NCI-H128 (cell line): ENCODE data around the gene GOLGA8M.
"Not testable (repeated sequence)": the region's sequence is repeated elsewhere in the genome, so short reads cannot be mapped to it uniquely, and the experiment has no call there.

ENCODE experiments used
- DNase-seq: peaks from one replicate; lab custom pipeline; 2025; ENCODE audit not compliant: unreplicated experiment; lab: John Stamatoyannopoulos, UW

The GOLGA8M gene, protein sequence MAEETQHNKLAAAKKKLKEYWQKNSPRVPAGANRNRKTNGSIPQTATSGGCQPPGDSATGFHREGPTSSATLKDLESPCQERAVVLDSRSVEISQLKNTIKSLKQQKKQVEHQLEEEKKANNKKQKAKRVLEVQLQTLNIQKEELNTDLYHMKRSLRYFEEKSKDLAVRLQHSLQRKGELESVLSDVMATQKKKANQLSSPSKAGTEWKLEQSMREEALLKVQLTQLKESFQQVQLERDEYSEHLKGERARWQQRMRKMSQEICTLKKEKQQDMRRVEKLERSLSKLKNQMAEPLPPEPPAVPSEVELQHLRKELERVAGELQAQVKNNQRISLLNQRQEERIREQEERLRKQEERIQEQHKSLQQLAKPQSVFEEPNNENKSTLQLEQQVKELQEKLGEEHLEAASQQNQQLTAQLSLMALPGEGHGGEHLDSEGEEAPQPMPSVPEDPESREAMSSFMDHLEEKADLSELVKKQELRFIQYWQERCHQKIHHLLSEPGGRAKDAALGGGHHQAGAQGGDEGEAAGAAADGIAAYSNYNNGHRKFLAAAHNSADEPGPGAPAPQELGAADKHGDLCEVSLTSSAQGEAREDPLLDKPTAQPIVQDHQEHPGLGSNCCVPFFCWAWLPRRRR

DNA sequence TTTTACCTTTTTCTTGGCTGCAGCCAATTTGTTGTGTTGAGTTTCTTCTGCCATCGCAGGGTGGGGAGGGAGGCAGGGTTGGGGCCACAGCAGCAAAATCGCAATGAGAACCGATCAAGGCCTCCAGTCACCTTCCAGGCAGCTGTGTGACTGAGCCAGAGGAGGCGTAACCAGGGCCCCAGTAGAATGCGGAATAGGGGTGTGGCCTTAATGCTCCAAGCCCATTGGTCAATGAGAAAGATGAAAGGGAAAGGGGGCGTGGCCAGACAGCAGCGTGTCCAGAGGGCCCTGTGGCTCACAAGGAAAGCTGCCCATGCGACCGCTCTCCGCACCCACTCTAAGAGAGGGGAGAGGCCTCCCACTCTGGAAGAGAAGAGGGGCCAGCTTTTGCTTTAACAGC lies at the start of gene GOLGA8M:
Gene GOLGA8M, minus strand, starts transcription at position 152 of the 400 bp plus-strand sequence. Its CDS starts 98 bp downstream, at position 54.
- not testable (repeated sequence) for DNase-seq

- DNase-seq, result not testable (repeated sequence)
Measured at GRCh38 chr15:28742890-28743289, 30.7 kb upstream of the GOLGA8M start.

DNA sequence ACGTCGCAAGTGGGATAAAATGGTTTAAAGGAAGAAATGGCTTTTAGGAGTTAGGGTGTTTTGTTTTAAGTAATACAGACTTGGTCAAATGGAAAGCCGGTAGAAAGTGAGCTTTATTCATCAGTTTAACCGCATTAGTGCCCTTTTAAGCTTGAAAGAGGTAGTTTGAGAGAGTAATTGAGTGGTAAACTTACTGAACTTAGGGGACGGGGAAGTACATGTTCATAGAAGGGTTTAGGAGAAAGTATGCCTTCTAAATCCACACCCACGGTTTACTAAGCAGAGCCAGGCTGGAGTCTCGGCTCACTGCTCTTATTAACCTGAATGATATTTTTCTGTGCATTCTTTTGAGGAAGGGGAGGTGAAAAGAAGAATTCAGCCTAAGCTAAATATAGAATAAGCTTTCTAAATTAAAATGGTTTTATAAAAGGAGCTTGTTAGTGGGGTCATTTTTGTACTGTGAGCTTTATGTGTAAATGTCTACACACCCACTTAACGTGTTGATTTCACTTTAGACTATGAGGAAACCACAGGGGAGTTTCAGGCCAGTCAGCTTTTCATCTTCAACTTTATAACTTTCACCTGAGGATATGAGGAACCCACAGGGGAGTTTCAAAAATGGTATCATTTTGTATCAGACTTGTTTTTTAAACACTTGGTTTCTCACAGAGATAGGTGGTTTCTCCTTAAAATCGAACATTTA lies 26.5 kb upstream of the GOLGA8M start:
- not testable (repeated sequence) for DNase-seq

DNA sequence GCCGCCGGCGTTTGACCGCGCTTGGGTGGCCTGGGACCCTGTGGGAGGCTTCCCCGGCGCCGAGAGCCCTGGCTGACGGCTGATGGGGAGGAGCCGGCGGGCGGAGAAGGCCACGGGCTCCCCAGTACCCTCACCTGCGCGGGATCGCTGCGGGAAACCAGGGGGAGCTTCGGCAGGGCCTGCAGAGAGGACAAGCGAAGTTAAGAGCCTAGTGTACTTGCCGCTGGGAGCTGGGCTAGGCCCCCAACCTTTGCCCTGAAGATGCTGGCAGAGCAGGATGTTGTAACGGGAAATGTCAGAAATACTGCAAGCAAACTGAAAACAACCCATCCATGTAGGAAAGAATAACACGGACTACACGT lies 26.0 kb upstream of the GOLGA8M start:
- DNase-seq, result not testable (repeated sequence)

GRCh38 chr15:28737521-28738199 lies 25.4 kb upstream of the GOLGA8M start:
- not testable (repeated sequence) for DNase-seq

GRCh38 chr15:28728061-28728460 lies 15.8 kb upstream of the GOLGA8M start:
- DNase-seq, result not testable (repeated sequence)

DNA sequence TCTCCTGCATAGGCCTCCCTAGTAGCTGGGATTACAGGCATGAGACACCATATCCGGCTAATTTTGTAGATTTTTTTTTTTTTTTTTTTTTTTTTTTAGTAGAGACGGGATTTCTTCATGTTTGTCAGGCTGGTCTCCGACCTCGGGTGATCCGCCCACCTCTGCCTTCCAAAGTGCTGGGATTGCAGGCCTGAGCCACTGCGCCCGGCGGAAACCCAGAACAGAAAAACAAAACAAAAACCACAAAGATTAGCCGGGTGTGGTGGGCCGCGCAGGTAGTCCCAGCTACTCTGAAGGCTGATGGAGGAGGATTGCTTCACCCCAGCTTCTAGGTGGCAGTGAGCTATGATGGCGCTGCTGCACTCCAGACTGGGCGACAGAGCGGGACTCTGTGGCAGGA lies 14.8 kb upstream of the GOLGA8M start:
- DNase-seq, result not testable (repeated sequence)

- DNase-seq, result no peak
Measured at GRCh38 chr15:28726102-28726501, 13.9 kb upstream of the GOLGA8M start.

GRCh38 chr15:28725556-28725955 lies 13.3 kb upstream of the GOLGA8M start:
- no peak for DNase-seq

- DNase-seq, result not testable (repeated sequence)
Measured at GRCh38 chr15:28723986-28724385, 11.8 kb upstream of the GOLGA8M start.

DNA sequence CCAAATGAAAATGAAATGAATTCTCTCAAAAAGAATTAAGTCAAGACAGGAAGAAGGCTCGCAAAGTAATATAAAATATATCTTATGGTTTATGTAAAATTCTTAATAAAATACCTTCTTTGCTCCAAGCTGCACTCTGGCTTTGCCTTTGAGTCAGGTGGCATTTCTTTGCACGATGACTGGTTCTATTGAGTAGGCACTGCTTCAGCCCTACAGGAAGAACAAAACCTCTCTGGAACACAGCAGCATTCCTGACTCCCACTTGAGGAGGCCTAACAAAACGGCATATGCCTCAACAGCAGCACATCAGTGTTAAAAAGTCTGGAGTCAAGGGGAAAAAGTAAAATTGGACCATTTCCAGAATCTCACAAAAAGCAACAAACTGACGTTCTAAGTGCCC lies 7.4 kb upstream of the GOLGA8M start:
- not testable (repeated sequence) for DNase-seq

GRCh38 chr15:28718576-28718975 lies 6.4 kb upstream of the GOLGA8M start:
- DNase-seq, result not testable (repeated sequence)

GRCh38 chr15:28714176-28714575 lies 2.0 kb upstream of the GOLGA8M start:
- DNase-seq, result not testable (repeated sequence)

- not testable (repeated sequence) for DNase-seq
Measured at GRCh38 chr15:28703927-28704326, 8.3 kb downstream of the GOLGA8M start.

DNA sequence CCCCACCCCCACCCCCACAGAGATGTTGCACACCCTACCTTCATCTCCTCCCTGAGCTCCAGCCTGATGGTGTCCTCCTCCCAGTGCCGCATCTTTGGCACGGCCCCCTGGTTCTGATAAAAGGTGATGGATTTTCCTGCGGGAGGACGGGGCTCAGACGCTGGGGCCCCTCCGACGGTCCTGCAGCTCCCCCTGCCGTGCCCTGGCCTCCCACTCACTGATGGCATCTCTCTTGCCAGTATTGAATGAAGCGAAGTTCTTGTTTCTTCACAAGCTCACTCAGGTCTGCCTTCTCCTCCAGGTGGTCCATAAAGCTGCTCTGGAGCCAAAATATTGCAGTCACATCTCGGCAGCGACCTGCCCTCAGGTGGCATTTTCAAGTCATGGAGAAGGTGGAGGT lies 9.8 kb downstream of the GOLGA8M start:
- DNase-seq, result not testable (repeated sequence)

GRCh38 chr15:28694006-28694751 lies 18.0 kb downstream of the GOLGA8M start:
- DNase-seq, result not testable (repeated sequence)

- DNase-seq, result not testable (repeated sequence)
Measured at GRCh38 chr15:28693021-28693420, 19.2 kb downstream of the GOLGA8M start.

DNA sequence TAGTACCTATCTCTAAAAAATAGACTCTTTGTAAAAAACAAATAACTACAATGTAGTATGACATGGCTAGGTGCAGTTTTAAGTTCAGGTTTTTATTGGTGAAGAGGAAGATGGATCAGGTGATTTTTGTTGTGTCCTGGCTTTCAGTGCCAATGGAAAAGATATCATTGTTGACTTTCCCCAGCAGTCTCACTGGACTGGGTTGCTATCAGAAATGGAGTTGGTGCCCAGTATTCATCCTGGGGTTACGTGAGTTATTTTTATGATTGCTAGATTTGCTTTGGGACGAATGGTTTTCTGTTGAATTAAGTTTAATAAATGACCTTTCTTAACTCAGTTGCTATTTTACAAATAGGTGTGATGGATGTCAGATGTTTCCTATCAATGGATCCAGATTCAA lies 38.7 kb downstream of the GOLGA8M start:
- not testable (repeated sequence) for DNase-seq

GRCh38 chr15:28672122-28672521 lies 40.1 kb downstream of the GOLGA8M start:
- not testable (repeated sequence) for DNase-seq

GRCh38 chr15:28666402-28666801 lies 45.8 kb downstream of the GOLGA8M start:
- not testable (repeated sequence) for DNase-seq
